Chondrocyte (in vitro differentiated cells): Measurements from ENCODE around the gene DNAH17. TPM values are rescaled to one million over a fixed set of nuclear protein-coding genes. Genes with fewer than 3 reads are reported as not detected.
A peak's percentile ranks its signal among the peaks of the same experiment; 100 is the strongest.

Experiments
- DNase-seq: peaks from one replicate; pipeline ENCODE4 v3.0.0; 2021; ENCODE audit warnings: mixed read lengths, low spot score
- H3K27ac Mint-ChIP-seq: one replicate; pipeline ENCODE4 v1.8.0; 2021; ENCODE audit warnings: mild to moderate bottlenecking, moderate library complexity, mixed read lengths; ENCODE audit not compliant: unreplicated experiment
- H3K27me3 Mint-ChIP-seq: 2 replicates; pipeline ENCODE4 v1.8.0; 2021; ENCODE audit warnings: low read depth, mixed read lengths
- H3K36me3 Mint-ChIP-seq: 2 replicates; pipeline ENCODE4 v1.8.0; 2021; ENCODE audit warnings: low read depth, mixed read lengths
- H3K4me1 Mint-ChIP-seq: 2 replicates; pipeline ENCODE4 v1.8.0; 2021; ENCODE audit warnings: low read depth, mild to moderate bottlenecking, mixed read lengths
- H3K4me3 Mint-ChIP-seq: one replicate; pipeline ENCODE4 v1.8.0; 2021; ENCODE audit warnings: mild to moderate bottlenecking, moderate library complexity, mixed read lengths; ENCODE audit not compliant: unreplicated experiment
- H3K9me3 Mint-ChIP-seq: 2 replicates; pipeline ENCODE4 v1.8.0; 2021; ENCODE audit warnings: low read depth, mixed read lengths
- total RNA-seq: library from RNA; stranded (reverse); gene quantifications from 3 replicates; pipeline ENCODE4 v1.2.1, GENCODE V29; 2021
- TF ChIP-seq, protein P1 (sequence below): fragments of 200-600 bp; sonication (generic); IDR thresholded peaks from 2 replicates; pipeline ENCODE4 v1.5.0; 2021; ENCODE audit warnings: antibody characterized with exemption, mild to moderate bottlenecking, moderate library complexity

The DNAH17 gene
- total RNA-seq, 1 donor from 2014 or later: 0.42 TPM

DNA sequence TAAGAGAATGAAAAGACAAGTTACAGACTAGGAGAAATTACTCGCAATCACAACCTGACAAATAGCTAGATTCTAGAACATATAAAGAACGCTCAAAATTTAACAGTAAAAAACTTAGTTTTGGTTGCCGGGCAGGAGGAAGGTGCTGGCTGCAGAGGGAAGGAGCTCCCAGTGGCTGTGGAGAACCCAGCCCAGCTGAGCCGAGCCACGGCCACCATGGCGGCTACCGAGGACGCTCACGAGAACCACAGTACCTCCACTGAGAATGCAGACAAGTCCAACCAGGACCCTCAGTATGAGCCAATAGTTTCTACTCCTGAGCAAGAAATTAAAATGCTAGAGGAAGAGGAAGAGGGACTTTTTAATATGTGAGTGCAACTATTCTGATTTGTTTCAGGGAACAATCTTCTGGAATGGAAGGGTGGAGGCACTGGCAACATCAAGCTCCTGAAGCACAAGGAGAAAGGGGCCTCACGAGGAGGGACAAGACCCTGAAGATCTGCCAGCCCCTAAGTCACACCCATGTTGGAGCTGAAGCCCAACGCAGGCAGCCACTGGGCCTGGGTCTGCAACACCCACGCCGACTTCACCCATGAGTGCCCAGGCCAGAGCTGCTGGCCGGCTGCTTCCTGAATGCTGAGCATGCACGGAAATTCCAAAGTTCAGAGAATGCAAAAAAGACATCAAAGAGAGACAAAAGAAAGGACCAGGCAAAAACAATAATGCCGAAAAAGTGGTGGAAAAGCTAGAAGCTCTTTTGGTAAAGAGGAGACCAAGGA is 55.0 kb downstream of the DNAH17 start:
- Mint-ChIP-seq H3K4me1 (peaks cover 2% of the 10 kb centered on the region), H3K27me3 (no peaks in the 10 kb centered on the region), H3K4me3 (no peak overlapping the region), H3K36me3 (no peaks in the 10 kb centered on the region), H3K9me3 (no peaks in the 10 kb centered on the region), H3K27ac (no peak overlapping the region)
- TF ChIP-seq, protein P1, sequence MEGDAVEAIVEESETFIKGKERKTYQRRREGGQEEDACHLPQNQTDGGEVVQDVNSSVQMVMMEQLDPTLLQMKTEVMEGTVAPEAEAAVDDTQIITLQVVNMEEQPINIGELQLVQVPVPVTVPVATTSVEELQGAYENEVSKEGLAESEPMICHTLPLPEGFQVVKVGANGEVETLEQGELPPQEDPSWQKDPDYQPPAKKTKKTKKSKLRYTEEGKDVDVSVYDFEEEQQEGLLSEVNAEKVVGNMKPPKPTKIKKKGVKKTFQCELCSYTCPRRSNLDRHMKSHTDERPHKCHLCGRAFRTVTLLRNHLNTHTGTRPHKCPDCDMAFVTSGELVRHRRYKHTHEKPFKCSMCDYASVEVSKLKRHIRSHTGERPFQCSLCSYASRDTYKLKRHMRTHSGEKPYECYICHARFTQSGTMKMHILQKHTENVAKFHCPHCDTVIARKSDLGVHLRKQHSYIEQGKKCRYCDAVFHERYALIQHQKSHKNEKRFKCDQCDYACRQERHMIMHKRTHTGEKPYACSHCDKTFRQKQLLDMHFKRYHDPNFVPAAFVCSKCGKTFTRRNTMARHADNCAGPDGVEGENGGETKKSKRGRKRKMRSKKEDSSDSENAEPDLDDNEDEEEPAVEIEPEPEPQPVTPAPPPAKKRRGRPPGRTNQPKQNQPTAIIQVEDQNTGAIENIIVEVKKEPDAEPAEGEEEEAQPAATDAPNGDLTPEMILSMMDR: no peak
- DNase-seq: peak; percentile 47

DNA sequence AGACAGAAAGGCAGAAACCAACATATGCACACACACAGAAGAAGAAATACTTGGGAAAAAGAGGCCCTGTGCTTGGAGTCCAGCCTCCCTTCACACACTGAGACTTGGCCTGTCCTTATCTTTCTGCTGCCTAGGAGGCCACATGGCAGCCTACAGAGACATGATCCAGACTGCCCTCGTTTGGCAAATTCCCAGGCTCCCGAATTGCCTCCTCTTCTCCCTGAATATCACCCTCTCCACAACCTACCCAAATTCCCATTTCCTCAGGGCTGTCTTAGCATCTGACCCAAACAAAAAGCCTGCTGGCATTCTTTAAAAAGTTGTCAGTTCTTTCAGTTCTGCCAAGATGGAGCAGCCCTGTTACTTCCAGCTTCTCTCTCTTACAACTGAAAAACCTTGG is 59.8 kb downstream of the DNAH17 start:
- no peaks in the 10 kb centered on the region for H3K36me3 Mint-ChIP-seq
- peaks cover 8% of the 10 kb centered on the region for H3K4me1 Mint-ChIP-seq
- no peaks in the 10 kb centered on the region for H3K27me3 Mint-ChIP-seq
- H3K9me3 Mint-ChIP-seq: no peaks in the 10 kb centered on the region
- H3K4me3 Mint-ChIP-seq: no peak overlapping the region
- H3K27ac Mint-ChIP-seq: no peak overlapping the region
- TF ChIP-seq, protein P1: no peak
- no peak for DNase-seq

DNA sequence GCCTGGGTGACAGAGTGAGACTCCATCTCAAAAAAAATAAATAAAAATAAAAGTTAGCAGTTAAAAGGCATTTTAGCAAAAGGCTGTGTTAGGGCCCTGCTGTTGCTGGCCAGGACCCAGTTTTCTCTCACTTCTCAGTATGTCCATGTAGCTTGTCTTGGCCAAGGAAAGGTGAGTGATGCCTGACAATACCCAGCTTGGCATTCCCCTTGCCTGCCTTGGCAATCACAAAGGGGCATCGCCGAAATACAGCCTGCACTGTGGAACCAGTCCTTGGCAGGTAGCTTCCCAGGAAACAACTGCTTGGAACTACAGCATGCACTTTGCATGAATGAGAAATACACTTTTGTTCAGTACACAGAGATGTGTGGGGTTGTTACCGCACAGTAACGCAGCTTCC is 61.7 kb downstream of the DNAH17 start:
- Mint-ChIP-seq H3K4me1 (peaks cover 8% of the 10 kb centered on the region), H3K27ac (no peak overlapping the region), H3K4me3 (no peak overlapping the region), H3K36me3 (no peaks in the 10 kb centered on the region), H3K27me3 (no peaks in the 10 kb centered on the region), H3K9me3 (no peaks in the 10 kb centered on the region)
- TF ChIP-seq, protein P1: no peak
- DNase-seq: no peak

DNA sequence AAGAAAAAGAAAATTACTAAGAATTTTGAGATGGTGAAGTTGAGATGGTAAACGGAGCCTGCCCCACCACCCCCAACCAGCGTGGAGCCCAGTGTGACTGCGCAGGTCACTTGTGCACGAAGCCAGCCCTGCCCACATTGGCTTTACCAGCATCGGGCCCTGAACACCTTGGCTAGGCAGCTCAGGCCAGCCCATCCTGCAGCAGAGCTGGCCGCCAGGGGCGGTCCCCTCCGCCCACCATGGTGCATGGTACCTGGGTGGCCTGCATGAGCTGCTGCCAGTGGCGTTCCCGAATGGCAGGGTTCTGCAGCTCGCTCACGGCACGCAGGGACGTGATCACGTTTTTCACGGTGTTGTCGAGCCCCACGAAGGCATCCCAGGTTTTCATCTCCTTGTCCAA is 62.7 kb downstream of the DNAH17 start:
- Mint-ChIP-seq H3K27ac (no peak overlapping the region), H3K36me3 (no peaks in the 10 kb centered on the region), H3K9me3 (no peaks in the 10 kb centered on the region), H3K27me3 (no peaks in the 10 kb centered on the region), H3K4me1 (peaks cover 8% of the 10 kb centered on the region), H3K4me3 (no peak overlapping the region)
- TF ChIP-seq, protein P1: no peak
- no peak for DNase-seq

DNA sequence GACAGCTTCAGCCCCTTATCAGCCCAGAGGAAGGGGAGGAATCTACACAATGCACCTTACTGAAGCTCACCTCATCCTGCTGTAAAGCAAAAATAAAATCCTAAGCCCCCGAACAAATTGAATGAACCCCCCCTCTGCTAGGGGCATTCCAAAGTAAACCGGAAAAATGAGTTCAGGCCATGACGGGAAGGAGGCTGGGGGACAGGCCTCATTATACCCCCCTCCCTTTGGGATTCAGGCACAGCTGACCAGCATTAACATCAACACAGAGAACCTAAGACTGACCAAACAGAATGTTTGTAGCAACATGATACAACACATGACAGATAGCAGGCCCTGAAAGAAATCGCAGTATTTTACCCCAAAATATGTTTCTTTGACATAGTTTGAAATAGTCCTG is 64.2 kb downstream of the DNAH17 start:
- Mint-ChIP-seq H3K4me1 (peaks cover 8% of the 10 kb centered on the region), H3K9me3 (no peaks in the 10 kb centered on the region), H3K27me3 (no peaks in the 10 kb centered on the region), H3K27ac (no peak overlapping the region), H3K36me3 (no peaks in the 10 kb centered on the region), H3K4me3 (no peak overlapping the region)
- DNase-seq: no peak
- TF ChIP-seq, protein P1: no peak
